LNCAP (cell line): Measurements from ENCODE around the gene SLCO2B1.

Experiments
- CTCF ChIP-seq: fragments of 450-650 bp; IDR thresholded peaks from 2 replicates; pipeline ENCODE4 v1.5.1; 2017; ENCODE audit warnings: mild to moderate bottlenecking

Gene SLCO2B1

GRCh38 chr11:75114465-75114864 lies 36.4 kb upstream of the SLCO2B1 start:
- TF ChIP-seq CTCF, result no peak

- no peak for TF ChIP-seq CTCF
Measured at GRCh38 chr11:75118577-75118976, 32.3 kb upstream of the SLCO2B1 start.

GRCh38 chr11:75126564-75126963 lies 24.3 kb upstream of the SLCO2B1 start:
- no peak for TF ChIP-seq CTCF

GRCh38 chr11:75132080-75132479 lies 18.8 kb upstream of the SLCO2B1 start:
- no peak for TF ChIP-seq CTCF

- no peak for TF ChIP-seq CTCF
Measured at GRCh38 chr11:75133976-75134375, 16.9 kb upstream of the SLCO2B1 start.

- no peak for TF ChIP-seq CTCF
Measured at GRCh38 chr11:75135021-75135650, 15.8 kb upstream of the SLCO2B1 start.

- TF ChIP-seq CTCF, result no peak
Measured at GRCh38 chr11:75135651-75136050, 15.3 kb upstream of the SLCO2B1 start.
